ENCODE data around the gene TMPRSS7.

Gene TMPRSS7

GRCh38 chr3:112115161-112115739, 80.7 kb downstream of the TMPRSS7 start:
- ChIA-PET CTCF (interaction anchor here (0.8 to 5.6 kb wide), 4 partner anchors 14 to 405 kb away, joined by 3 to 94 read pairs (median 14); partner anchors contain the start of gene GCSAM), POLR2A (interaction anchor here (1.0 to 2.4 kb wide), 8 partner anchors 8 to 375 kb away, joined by 3 to 19 read pairs (median 6); partner anchors contain the start of genes CD200 and GCSAM)
- DNase-seq (ENCODE audit: extremely low spot score): peak; percentile 57
- no peak for TF ChIP-seq CTCF (IDR thresholded peaks at IDR 0.05; ENCODE audit: control extremely low read depth, extremely low read depth, low read depth, missing control alignments)

DNA sequence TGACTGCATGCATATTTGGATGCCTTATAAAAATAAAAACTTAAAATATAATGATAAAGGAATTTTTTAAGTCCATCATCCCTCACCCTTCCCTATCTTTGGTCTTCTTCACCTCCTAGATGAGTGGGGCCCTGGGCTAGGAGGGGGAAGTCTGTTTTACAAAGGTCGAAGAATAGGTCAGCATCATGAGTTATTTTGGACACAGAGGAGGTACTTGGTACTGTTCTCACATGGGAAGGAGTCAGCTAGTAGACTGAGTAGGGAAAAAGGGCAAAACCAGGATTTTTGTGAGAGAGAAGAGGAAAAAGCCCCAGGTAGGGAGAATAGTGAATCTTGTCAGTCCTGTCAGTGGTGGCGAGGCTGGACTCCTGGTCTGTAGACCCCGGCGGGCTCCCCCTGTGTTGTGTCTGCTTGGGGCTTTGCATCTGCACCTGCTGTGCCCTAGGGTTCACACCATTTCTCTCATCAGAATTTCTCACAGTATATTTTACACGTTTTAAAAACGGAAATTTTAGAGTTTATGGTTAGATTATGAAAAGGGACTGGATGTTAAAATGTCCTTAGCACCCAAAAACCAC, 81.4 kb downstream of the TMPRSS7 start:
- peak; percentile 28 for DNase-seq (ENCODE audit: extremely low spot score)
- TF ChIP-seq CTCF (IDR thresholded peaks at IDR 0.05; ENCODE audit: control extremely low read depth, extremely low read depth, low read depth, missing control alignments): no peak
- ChIA-PET CTCF (interaction anchor here (0.8 to 5.6 kb wide), 4 partner anchors 14 to 404 kb away, joined by 3 to 94 read pairs (median 14); partner anchors contain the start of gene GCSAM), POLR2A (interaction anchor here (1.0 to 2.4 kb wide), 9 partner anchors 7 to 374 kb away, joined by 3 to 19 read pairs (median 7); partner anchors contain the start of genes CD200 and GCSAM)

- DNase-seq (ENCODE audit: extremely low spot score): no peak
- POLR2A ChIA-PET: interaction anchor here (0.7 to 2.0 kb wide), 3 partner anchors 12 to 348 kb away, joined by 4 to 9 read pairs (median 4); no protein-coding TSS in a partner anchor
- TF ChIP-seq CTCF (IDR thresholded peaks at IDR 0.05; ENCODE audit: control extremely low read depth, extremely low read depth, low read depth, missing control alignments): no peak
- CTCF ChIA-PET: interaction anchor here (0.8 to 5.6 kb wide), 4 partner anchors 13 to 405 kb away, joined by 3 to 94 read pairs (median 6); partner anchors contain the start of gene GCSAM
Measured at GRCh38 chr3:112116748-112117186, 82.2 kb downstream of the TMPRSS7 start.

DNA sequence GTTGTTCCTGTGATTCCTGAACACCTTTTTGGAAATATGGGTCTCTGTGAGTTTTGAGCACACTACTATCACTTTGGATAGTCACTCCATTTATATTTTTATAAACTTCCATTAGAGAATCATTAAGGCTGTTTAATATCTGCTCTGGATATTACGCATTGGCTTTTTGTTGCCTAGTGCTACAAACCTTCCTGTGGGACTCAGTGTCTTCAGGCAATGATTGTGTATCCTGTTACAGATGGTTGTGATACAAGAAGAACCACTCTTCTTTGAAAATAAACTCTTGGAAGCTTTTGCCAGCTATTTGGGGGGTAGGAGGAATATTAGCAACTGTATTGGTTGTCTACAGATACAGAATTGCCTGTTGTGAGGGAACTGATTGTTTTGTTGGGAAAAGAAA, 82.9 kb downstream of the TMPRSS7 start:
- DNase-seq (ENCODE audit: extremely low spot score): no peak
- CTCF ChIA-PET: interaction anchor here (0.8 to 5.6 kb wide), 5 partner anchors 12 to 404 kb away, joined by 3 to 94 read pairs (median 4); partner anchors contain the start of gene GCSAM
- POLR2A ChIA-PET: interaction anchor here (0.7 to 2.0 kb wide), 5 partner anchors 11 to 366 kb away, joined by 3 to 9 read pairs (median 4); no protein-coding TSS in a partner anchor
- no peak for TF ChIP-seq CTCF (IDR thresholded peaks at IDR 0.05; ENCODE audit: control extremely low read depth, extremely low read depth, low read depth, missing control alignments)

DNA sequence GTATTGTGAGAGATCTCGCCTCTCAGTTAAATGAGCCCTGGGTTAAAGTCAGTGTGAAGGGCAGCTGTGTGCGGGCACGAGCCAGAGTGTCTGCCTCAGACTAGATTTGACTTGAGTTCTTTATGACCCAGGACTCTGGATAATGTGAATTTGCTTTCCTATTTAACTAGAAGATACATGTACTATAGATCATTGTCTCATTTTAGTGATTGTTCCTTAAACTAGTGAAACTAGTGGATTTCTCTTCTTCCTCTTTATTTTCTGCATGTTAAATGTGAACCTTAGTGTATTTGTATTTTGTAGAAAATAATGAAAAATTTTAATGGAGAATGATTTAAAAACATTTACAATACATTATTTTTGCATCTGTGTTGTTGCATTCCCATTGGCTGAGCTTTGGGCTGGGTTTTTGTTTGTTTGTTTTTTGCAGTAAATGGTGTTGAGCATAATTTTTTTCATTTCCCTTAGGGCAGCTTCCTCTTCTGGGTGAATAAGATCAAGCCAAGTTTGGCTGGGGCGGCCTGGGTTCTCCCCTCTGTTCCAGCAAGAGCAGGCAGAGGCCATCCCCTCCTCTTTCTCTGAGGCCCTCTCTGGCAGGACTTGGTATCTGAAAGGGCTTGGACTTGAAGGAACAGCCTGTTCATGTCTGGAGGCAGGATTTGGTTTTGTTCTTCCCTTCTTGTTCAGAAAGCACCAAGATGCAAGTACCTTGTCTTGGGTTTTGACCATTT, 83.5 kb downstream of the TMPRSS7 start:
- CTCF ChIA-PET: interaction anchor here (0.8 to 5.6 kb wide), 5 partner anchors 11 to 384 kb away, joined by 3 to 94 read pairs (median 4); partner anchors contain the start of gene GCSAM
- POLR2A ChIA-PET: interaction anchor here (0.7 to 2.0 kb wide), 4 partner anchors 11 to 366 kb away, joined by 3 to 9 read pairs (median 4); no protein-coding TSS in a partner anchor
- TF ChIP-seq CTCF (IDR thresholded peaks at IDR 0.05; ENCODE audit: control extremely low read depth, extremely low read depth, low read depth, missing control alignments): peak; percentile 28
- DNase-seq (ENCODE audit: extremely low spot score): peak; percentile 31

Measured in GM10248 (cell line).